T-helper 22 cell (primary cell): Measurements from ENCODE around the gene TRIM2.

ENCODE experiments used
- DNase-seq: peaks from one replicate; pipeline ENCODE4 v3.0.0-alpha.2; 2020; ENCODE audit warnings: low read depth

The TRIM2 gene

DNA sequence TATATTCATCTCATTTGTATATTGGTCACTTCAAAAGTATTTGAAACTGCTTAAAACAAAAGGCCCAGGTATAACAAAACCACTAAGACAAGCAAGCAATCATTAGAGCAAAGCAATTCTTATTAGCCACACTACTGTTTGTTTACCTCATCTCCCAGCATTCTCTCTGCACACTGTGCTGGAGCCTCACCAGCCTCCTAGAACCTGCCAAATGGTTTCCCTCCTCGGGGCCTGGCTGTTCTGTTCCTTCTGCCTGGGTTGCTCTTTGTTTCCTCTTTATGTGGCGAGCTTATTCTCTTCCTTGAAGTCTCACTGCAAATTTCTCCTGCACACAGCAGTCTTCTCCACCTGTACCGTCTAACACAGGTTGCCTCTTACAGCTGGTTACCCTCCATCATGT, 72.7 kb downstream of the TRIM2 start:
- DNase-seq: no peak

DNA sequence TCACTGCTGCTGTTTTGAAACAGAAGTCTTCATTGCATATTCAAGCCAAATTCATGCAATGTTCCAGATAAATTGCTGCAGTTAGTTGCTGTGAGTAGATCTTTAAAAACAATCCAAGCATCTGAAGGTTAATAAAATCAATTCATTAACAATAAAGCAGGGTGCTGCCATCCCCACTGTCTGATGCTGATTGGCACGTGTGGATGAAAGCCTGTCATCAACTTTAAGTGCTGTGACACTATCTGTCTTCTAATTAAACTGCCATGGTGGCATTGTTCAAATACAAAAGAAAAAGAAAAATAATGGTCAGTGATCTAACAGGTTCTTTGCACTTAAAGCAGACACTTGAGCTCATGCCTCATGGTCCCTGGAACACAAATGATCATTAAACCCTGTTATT, 77.2 kb downstream of the TRIM2 start:
- DNase-seq: no peak

DNA sequence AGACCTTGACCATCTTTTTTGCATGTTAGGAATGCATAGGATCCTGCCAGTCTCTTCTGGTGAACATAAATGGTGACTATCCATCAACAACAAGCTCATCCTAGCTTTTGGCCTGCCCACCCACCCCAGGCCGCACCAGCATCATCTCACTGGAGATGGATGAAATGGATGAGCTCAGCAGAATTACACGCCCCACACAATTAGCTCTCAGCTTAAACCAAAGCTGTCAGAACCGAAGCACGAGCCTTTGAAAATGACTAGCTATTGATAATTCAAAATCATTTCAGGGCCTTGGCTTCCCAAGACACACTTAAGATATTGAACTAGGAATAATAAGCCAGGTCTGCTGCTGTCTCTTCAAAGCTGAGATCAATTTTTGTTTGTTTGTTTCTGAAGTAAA, 77.8 kb downstream of the TRIM2 start:
- DNase-seq: no peak

- DNase-seq: no peak
These were observed 79.0 kb downstream of the TRIM2 start for GRCh38 chr4:153283260-153283659.

GRCh38 chr4:153290134-153290533, 85.9 kb downstream of the TRIM2 start:
- no peak for DNase-seq

DNA sequence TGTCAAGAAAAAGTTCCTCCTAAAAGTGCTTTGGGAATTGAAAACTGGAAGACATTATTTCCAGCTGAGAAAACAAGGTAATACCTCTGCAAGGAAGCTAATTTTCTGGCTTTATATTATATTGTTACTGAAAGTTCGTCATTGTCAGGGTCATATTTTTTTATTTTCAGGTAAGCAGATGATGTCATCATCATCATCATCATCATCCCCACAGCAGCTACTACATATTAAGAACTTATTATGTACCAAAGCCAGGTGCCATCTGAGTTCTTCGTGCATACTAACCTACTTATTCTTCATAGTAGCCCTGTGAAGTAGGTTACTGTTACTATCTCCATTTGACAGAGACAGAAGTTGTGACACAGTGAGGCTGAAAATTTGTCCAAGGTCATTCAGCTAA, 87.3 kb downstream of the TRIM2 start:
- no peak for DNase-seq

GRCh38 chr4:153292897-153293741, 88.9 kb downstream of the TRIM2 start:
- no peak for DNase-seq

DNA sequence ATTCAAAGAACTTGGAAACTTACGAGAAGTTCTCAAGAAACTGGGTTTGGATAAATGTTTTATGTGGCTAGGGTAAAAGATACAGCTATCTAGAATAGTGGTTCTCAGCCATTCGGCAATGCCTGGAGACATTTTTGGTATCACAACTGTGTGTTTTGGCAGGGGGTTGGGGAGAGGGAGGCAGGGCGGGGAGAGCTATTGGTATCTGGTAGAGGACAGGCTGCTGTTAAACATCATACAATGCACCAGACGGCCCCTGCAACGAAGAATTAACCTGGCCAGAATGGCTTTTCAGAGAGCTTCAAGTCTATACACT, 89.5 kb downstream of the TRIM2 start:
- no peak for DNase-seq

DNA sequence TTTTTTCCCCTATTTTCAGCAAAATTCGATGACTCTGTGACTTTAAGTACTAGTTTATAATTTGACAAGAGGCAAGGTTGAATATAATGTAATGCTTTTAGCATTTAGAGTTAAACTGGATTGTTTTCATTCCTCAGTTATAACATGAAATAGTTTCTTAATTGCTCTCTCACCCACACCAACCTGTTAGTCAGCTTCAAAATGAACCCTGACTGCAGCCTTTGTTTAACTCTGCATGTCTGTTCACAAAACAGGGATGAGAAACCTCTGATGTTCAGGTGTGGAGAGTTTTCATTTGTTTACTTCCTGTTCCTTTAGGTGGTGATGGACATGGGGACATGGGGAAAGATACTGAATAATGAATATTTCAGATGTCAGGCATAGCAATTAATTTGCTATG, 90.4 kb downstream of the TRIM2 start:
- no peak for DNase-seq

DNA sequence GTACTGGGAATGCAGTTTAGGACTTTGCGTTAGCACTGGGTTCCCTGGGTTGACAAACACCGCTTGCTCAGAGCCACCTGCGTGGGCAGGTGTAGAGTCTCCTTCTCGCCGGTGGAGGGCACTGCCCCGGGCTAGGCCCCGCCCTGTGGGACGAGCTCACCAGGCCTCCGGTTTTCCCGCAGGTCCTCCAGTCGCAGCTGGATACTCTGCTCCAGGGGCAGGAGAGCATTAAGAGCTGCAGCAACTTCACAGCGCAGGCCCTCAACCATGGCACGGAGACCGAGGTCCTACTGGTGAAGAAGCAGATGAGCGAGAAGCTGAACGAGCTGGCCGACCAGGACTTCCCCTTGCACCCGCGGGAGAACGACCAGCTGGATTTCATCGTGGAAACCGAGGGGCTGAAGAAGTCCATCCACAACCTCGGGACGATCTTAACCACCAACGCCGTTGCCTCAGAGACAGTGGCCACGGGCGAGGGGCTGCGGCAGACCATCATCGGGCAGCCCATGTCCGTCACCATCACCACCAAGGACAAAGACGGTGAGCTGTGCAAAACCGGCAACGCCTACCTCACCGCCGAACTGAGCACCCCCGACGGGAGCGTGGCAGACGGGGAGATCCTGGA, 91.0 kb downstream of the TRIM2 start:
- no peak for DNase-seq

DNA sequence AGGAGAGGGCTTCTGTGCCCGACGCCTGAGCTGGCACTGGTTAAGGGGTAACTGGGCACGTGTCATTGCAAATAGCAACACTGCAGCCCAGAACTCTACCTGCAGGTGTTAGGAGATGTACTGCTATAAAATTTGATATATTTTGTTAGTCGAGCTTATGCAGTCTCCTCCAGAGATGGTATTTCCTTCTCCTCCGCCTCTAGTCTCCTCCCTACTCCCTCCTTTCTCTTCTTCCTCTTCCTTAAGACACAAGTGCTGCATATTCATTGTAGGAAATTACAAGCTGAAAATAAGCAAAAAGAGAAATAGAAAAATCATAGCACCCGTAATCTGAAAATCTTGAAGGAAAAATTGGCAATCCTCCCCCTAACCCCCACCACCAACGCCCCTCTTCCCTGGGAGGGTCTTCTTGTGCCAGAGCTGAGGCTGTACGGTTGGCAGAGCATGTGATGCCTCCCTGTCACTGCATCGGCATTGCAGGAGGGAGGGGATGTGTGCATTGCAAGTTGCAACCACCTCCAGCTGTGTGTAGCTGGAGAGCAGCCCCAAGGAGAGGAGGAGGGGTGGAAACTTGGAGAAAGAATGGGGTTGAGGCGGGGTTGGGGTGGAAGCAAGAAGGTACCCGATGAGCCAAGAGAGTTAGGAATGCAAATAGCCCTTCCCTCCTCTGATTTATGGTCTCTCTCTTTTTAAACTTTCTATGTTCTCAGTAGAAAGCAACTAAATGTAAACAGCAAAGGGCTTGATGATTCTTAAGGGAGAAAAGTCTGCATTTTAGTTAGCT, 92.0 kb downstream of the TRIM2 start:
- DNase-seq: no peak

DNA sequence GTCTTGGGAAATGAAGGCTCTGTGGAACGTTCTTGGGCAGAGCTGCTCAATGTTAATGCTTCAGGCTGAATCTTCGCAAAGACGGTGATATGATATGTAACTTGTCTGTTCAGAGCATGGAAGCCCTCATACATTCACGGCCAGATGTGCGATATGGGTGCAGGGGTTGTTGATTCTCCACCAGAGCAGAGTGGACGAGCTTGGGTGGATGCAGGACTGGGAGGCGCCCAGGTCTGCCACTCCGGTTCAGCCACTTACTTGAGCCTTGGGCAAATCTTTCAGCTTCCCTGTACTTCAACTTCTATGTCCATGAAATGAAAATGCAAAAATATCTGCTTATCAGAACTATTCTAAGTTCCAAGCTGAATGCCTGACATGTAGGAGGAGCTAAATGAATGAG, 92.9 kb downstream of the TRIM2 start:
- no peak for DNase-seq

DNA sequence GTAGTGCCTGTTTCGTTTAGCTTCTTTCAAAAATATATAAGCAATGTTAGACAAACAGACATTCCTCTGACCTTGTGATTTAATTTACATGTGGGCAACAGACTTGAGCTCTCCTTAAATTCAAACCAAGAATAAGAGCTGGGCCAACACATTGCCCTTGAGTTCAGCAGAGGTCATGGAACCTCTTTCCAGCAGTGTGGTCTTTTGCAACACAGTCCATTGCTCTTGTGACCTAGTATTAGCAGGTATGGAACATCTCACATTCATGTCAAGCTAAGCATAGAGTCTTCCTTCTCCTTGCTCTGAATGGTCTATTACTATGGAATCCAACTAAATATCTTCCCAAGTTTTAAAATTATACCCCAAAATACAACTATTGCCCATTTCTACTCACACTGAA, 106.5 kb downstream of the TRIM2 start:
- DNase-seq: no peak

DNA sequence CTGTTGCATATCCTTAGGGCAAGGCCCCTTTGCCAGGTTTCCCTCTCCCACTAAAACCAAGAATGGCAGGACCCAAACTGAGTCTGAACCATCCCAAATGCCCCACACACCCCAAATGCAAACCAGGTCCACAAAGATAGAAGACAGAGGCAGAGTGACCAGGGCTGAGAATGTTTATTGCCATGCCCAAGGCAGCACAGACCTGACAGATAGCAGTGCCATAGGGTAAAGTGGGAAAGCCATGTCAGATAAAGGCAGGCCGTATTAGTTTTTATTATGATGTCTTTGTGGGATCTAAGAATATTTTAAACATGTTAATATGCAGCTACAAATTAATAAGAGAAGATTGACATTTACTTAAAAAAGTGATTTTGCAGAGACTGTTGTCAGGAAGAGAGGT, 110.7 kb downstream of the TRIM2 start:
- DNase-seq: no peak

DNA sequence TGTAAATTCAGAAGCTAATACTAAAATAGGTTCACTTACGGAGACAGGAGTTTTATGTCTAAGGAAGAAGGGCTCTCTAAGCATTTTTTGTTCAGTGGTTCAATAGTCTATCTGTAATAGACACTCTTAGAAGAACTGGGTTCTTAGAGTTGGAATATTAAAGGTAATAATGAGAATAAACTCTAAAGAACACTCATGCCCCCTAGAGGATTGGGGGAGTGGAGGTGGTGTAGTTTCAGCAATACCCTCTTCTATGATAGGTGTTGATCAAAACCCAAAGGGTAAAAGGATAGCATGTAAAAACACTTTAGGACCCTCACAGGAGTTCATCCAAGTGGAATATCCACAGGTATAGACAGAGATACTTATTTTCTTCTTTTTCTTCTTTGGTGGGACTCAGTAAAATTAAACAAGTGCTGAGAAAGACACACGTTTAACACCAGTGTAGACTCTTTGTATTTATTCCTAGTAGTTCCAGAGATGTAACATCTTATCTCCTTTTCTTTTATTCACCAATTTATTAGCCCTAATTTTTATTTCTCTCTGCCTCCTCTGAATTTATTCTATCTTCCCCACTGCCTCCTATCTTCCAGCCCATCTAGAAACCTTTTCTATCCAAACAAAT, 114.6 kb downstream of the TRIM2 start:
- DNase-seq: no peak

DNA sequence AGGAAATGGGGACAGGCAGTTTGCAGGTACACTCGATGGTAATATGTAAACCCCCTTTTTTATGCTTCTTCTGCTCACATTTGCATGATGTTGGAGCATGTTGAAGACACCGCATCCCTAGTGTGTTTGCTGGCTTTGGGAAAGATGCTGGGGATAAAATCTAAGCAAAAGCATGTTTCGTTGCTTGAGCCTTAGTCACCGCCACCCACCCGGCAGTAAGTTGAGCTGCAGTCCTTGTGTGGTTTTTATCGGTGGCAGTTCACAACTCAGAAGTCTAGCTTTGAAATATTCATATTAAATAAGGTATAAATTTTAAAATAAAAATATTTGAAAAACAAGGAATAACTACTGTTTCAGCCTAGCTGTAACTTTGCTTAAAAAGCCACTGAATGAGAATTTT, 118.5 kb downstream of the TRIM2 start:
- DNase-seq: no peak

- no peak for DNase-seq
These were observed 119.8 kb downstream of the TRIM2 start for GRCh38 chr4:153324046-153324445.

GRCh38 chr4:153325558-153325957, 121.3 kb downstream of the TRIM2 start:
- no peak for DNase-seq

DNA sequence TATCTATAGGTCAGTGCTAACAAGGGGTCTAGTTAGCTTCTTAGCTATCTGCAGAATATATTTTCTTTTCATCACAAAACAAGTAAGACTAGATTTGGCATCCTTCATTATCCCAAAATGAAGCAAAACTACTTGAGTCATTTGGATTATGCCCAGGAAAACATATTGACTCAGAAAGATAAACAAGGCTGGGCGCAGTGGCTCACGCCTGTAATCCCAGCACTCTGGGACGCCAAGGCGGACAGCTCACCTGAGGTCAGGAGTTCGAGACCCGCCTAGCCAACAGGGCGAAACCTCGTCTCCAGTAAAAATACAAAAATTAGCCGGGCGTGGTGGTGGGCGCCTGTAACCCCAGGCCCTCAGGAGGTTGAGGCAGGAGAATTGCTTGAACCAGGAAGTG, 122.3 kb downstream of the TRIM2 start:
- DNase-seq: no peak

- no peak for DNase-seq
These were observed 123.0 kb downstream of the TRIM2 start for GRCh38 chr4:153327247-153327646.

GRCh38 chr4:153332936-153333335, 128.7 kb downstream of the TRIM2 start:
- no peak for DNase-seq

DNA sequence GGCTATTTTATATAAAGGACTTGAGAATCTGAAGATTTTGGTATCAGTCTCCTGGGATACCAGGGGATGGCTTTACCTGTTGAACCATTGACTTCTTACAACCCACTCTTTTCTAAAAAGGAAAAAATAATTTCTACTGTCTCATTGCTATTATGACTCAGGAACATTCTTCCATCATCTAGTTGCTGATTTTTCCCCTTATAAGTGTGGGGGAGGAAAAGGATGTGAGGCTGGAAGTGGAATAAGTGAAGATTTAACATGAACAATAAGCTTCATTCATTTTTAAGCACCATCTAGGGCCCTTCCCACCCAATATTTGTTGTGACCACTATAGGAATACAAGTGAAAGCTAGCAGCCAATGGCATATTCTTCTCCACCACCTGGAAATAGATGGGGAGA, 129.6 kb downstream of the TRIM2 start:
- DNase-seq: no peak

GRCh38 chr4:153335665-153336064, 131.4 kb downstream of the TRIM2 start:
- DNase-seq: no peak
